ENCODE results near the gene ELOVL6. TPM values are rescaled to one million over a fixed set of nuclear protein-coding genes. Genes with fewer than 3 reads are reported as not detected.

ELOVL6 gene
- total and polyA plus RNA-seq, 2 of the 4 experiments (the other 2 are of a cell fraction), result 17.9 to 19.0 TPM

DNA sequence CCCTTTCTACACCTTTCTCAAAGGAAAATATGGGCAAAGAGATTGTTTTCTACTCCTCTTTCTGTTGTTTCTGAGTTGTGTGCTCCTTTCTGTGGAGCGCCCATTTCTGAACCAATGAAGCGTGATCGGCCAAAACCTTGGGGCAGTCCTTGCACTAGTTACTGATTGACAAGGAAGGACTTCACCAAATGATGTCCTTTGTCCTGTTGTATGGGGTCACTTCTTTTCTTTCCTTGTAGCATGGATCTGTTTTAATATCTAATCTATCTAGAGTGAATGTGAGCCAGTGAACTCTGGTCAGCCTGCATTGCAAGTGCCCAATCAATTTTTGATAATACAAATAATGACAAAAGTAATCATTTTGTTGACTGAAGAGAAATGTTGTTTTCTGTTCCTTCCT is 191.2 kb downstream of the ELOVL6 start:
- no CpG with 5 or more reads among the region's 3 CpGs for WGBS, 2 experiments (ENCODE audit: extremely low coverage in 2 of 2, insufficient read length in 1 of 2)

More for the DNA sequence above, 191.2 kb downstream of the ELOVL6 start:
- Histone ChIP-seq H3K27ac (ENCODE audit: insufficient read depth, low read length) (no peak overlapping the region), H3K9me1 (ENCODE audit: insufficient read depth, low read length) (no peaks in the 10 kb centered on the region), H3K9me3 (ENCODE audit: control insufficient read depth, insufficient read depth, low read length) (no peaks in the 10 kb centered on the region), H3K4ac (ENCODE audit: low read depth, low read length) (no peak overlapping the region), H4K5ac (ENCODE audit: low read depth, low read length) (no peak overlapping the region), H3K27me3 (ENCODE audit: control insufficient read depth, insufficient read depth, low read length) (no peaks in the 10 kb centered on the region), H3K79me1 (ENCODE audit: low read depth in 1 of 2, low read length in 2 of 2) (no peaks in the 10 kb centered on the region), H2BK20ac (ENCODE audit: low read depth, low read length) (no peak overlapping the region), H2BK120ac (ENCODE audit: low read depth, low read length) (no peak overlapping the region), H3K56ac (ENCODE audit: extremely low read depth, insufficient read depth, low read length) (no peak overlapping the region), H3K14ac (replicated peaks; ENCODE audit: low read depth, low read length) (no peak overlapping the region), H2AK9ac (replicated peaks; ENCODE audit: low read depth, low read length, poor library complexity) (no peak overlapping the region), H2BK15ac (ENCODE audit: low read depth, low read length) (no peak overlapping the region), H4K8ac (ENCODE audit: low read depth in 2 of 2, low read length in 2 of 2) (no peak overlapping the region), H4K91ac (ENCODE audit: insufficient read depth, low read depth, low read length) (no peak overlapping the region), H2AK5ac (ENCODE audit: low read depth, low read length) (no peak overlapping the region), H3K4me2 (ENCODE audit: low read depth, low read length) (no peak overlapping the region), H3K9ac (ENCODE audit: low read depth, low read length) (no peak overlapping the region), H2BK5ac (ENCODE audit: low read depth, low read length, poor library complexity, severe bottlenecking) (no peak overlapping the region), H3K4me3 (ENCODE audit: insufficient read depth, low read depth, low read length) (no peak overlapping the region), H3K4me1 (ENCODE audit: control insufficient read depth, insufficient read depth, low read length) (no peaks in the 10 kb centered on the region), H2AFZ (replicated peaks; ENCODE audit: low read length, poor library complexity) (no peak overlapping the region), H3K18ac (ENCODE audit: low read depth, low read length) (no peak overlapping the region), H4K20me1 (ENCODE audit: insufficient read depth, low read length) (no peaks in the 10 kb centered on the region), H3K23ac (ENCODE audit: low read depth, low read length) (no peak overlapping the region), H3K36me3 (ENCODE audit: control insufficient read depth, insufficient read depth, low read length) (no peaks in the 10 kb centered on the region)
- ATAC-seq (ENCODE audit: low read depth) (no peak), DNase-seq (no peak)
- dilution Hi-C loops (cut with HindIII; ENCODE audit: low sequenced_read_pairs, unreplicated experiment), result no loop called here
- ChIA-PET POLR2A (ENCODE audit: unreplicated experiment) (no interaction called here), CTCF (interaction anchor here (5.4 kb wide), 1 partner anchor 504 kb away, joined by 52 read pairs; no protein-coding TSS in a partner anchor)
- intact Hi-C loops (cut with micrococcal nuclease), result loop anchor here (5.0 kb wide), 1 partner anchor 310 kb away; no protein-coding TSS in a partner anchor
- in situ Hi-C loops (cut with MboI; ENCODE audit: low sequenced_read_pairs), result loop anchor here (5.0 to 25.0 kb wide), 2 partner anchors 200 to 305 kb away; no protein-coding TSS in a partner anchor
- TF ChIP-seq POLR2A (IDR thresholded peaks at IDR 0.05; ENCODE audit: low read depth, low read length) (no peak), BHLHE40 (IDR thresholded peaks at IDR 0.05; ENCODE audit: low read depth, low read length) (no peak), MAFK (IDR thresholded peaks at IDR 0.05; ENCODE audit: low read depth, low read length) (no peak), NFE2L2 (IDR thresholded peaks at IDR 0.05; ENCODE audit: low read depth, low read length) (no peak), RCOR1 (IDR thresholded peaks at IDR 0.05; ENCODE audit: insufficient replicate concordance, low read length) (no peak), CEBPB (IDR thresholded peaks at IDR 0.05; ENCODE audit: low read depth, low read length) (no peak), MXI1 (IDR thresholded peaks at IDR 0.05; ENCODE audit: borderline replicate concordance, low read depth, low read length) (no peak), RFX5 (IDR thresholded peaks at IDR 0.05; ENCODE audit: low read depth, low read length) (no peak), RAD21 (IDR thresholded peaks at IDR 0.05; ENCODE audit: low read length) (no peak), FOS (IDR thresholded peaks at IDR 0.05; ENCODE audit: low read depth, low read length) (no peak), MAZ (IDR thresholded peaks at IDR 0.05; ENCODE audit: borderline replicate concordance, low read depth, low read length) (no peak), SMC3 (IDR thresholded peaks at IDR 0.05; ENCODE audit: low read depth, low read length) (no peak), CTCF (conservative IDR thresholded peaks at IDR 0.05; ENCODE audit: low read depth, low read length) (no peak), CHD1 (IDR thresholded peaks at IDR 0.05; ENCODE audit: low read depth, low read length) (no peak)
- TF ChIP-seq, protein P1, sequence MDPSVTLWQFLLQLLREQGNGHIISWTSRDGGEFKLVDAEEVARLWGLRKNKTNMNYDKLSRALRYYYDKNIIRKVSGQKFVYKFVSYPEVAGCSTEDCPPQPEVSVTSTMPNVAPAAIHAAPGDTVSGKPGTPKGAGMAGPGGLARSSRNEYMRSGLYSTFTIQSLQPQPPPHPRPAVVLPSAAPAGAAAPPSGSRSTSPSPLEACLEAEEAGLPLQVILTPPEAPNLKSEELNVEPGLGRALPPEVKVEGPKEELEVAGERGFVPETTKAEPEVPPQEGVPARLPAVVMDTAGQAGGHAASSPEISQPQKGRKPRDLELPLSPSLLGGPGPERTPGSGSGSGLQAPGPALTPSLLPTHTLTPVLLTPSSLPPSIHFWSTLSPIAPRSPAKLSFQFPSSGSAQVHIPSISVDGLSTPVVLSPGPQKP (IDR thresholded peaks at IDR 0.05; ENCODE audit: borderline replicate concordance, low read depth, low read length), result no peak
- TF ChIP-seq, protein P2, sequence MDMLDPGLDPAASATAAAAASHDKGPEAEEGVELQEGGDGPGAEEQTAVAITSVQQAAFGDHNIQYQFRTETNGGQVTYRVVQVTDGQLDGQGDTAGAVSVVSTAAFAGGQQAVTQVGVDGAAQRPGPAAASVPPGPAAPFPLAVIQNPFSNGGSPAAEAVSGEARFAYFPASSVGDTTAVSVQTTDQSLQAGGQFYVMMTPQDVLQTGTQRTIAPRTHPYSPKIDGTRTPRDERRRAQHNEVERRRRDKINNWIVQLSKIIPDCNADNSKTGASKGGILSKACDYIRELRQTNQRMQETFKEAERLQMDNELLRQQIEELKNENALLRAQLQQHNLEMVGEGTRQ (IDR thresholded peaks at IDR 0.05; ENCODE audit: low read depth, low read length), result no peak
- no TSS peak for BruUV-seq (replicated peaks)
